ENCODE data around the gene WNT9A.

- no peak for TF ChIP-seq POLR2A (IDR thresholded peaks at IDR 0.05)
- TF ChIP-seq CTCF (IDR thresholded peaks at IDR 0.05) = no peak
Observed at GRCh38 chr1:227949341-227949921, 1.7 kb upstream of the WNT9A start.

Measured in right lobe of liver (tissue), 4 donors.